GM23338 (cell line): ENCODE data around the gene MPP3. TPM values are rescaled to one million over a fixed set of nuclear protein-coding genes. Genes with fewer than 3 reads are reported as not detected.

Source experiments
- ATAC-seq: fragments of 200-7000 bp; cut with Tn5 transposase; 3 replicates; pipeline ENCODE4 v1.9.1; 2020
- DNase-seq: peaks from one replicate; pipeline ENCODE4 v3.0.0-alpha.2; 2015; ENCODE audit warnings: low spot score
- H2AFZ ChIP-seq: fragments of 200-600 bp; sonication (generic); 2 replicates; pipeline ENCODE4 v1.8.0; 2016; ENCODE audit warnings: antibody characterized with exemption, mild to moderate bottlenecking, moderate library complexity
- H3F3A ChIP-seq: fragments of 200-600 bp; sonication (generic); replicated peaks from 2 replicates; pipeline ENCODE4 v1.8.0; 2017; ENCODE audit warnings: antibody characterized with exemption, mixed run types, low read depth
- H3K27ac ChIP-seq: fragments of 200-600 bp; sonication (generic); 2 replicates; pipeline ENCODE4 v1.6.1; 2016; ENCODE audit warnings: low read depth
- H3K27me3 ChIP-seq: fragments of 200-600 bp; sonication (generic); 2 replicates; pipeline ENCODE4 v1.8.0; 2016; ENCODE audit warnings: mild to moderate bottlenecking, mixed run types, moderate library complexity; ENCODE audit not compliant: insufficient read depth
- H3K36me3 ChIP-seq: fragments of 200-600 bp; sonication (generic); 2 replicates; pipeline ENCODE4 v1.8.0; 2016; ENCODE audit warnings: mild to moderate bottlenecking; ENCODE audit not compliant: insufficient read depth
- H3K4me1 ChIP-seq: fragments of 200-600 bp; sonication (generic); 2 replicates; pipeline ENCODE4 v1.8.0; 2016; ENCODE audit warnings: mild to moderate bottlenecking, moderate library complexity; ENCODE audit not compliant: insufficient read depth
- H3K4me2 ChIP-seq: fragments of 200-600 bp; sonication (generic); 2 replicates; pipeline ENCODE4 v1.7.1; 2017; ENCODE audit warnings: mixed run types
- H3K4me3 ChIP-seq: fragments of 200-600 bp; sonication (generic); 2 replicates; pipeline ENCODE4 v1.6.1; 2016; ENCODE audit warnings: mixed run types
- H3K79me2 ChIP-seq: fragments of 200-600 bp; sonication (generic); replicated peaks from 2 replicates; pipeline ENCODE4 v1.8.0; 2017; ENCODE audit warnings: mild to moderate bottlenecking; ENCODE audit not compliant: insufficient read depth
- H3K9me2 ChIP-seq: fragments of 200-600 bp; sonication (generic); 2 replicates; pipeline ENCODE4 v1.8.0; 2017; ENCODE audit not compliant: insufficient read depth
- H4K20me1 ChIP-seq: fragments of 200-600 bp; sonication (generic); replicated peaks from 2 replicates; pipeline ENCODE4 v1.8.0; 2017; ENCODE audit warnings: mild to moderate bottlenecking; ENCODE audit not compliant: insufficient read depth
- H3K27ac Mint-ChIP-seq: 2 replicates; pipeline ENCODE4 v1.8.0; 2020; ENCODE audit warnings: inconsistent platforms, mild to moderate bottlenecking, moderate library complexity, mixed read lengths
- H3K27me3 Mint-ChIP-seq: 3 replicates; pipeline ENCODE4 v1.8.0; 2022; ENCODE audit warnings: low read depth, mild to moderate bottlenecking, moderate library complexity, mixed read lengths, inconsistent platforms; ENCODE audit not compliant: insufficient read depth, poor library complexity
- H3K36me3 Mint-ChIP-seq: 3 replicates; pipeline ENCODE4 v1.8.0; 2021; ENCODE audit warnings: low read depth, mild to moderate bottlenecking, inconsistent platforms, moderate library complexity, mixed read lengths
- H3K4me1 Mint-ChIP-seq: 3 replicates; pipeline ENCODE4 v1.8.0; 2020; ENCODE audit warnings: mild to moderate bottlenecking, inconsistent platforms, mixed read lengths
- H3K4me3 Mint-ChIP-seq: 3 replicates; pipeline ENCODE4 v1.8.0; 2021; ENCODE audit warnings: moderate library complexity, mild to moderate bottlenecking, inconsistent platforms, mixed read lengths
- H3K9me3 Mint-ChIP-seq: 3 replicates; pipeline ENCODE4 v1.8.0; 2020; ENCODE audit warnings: moderate library complexity, mild to moderate bottlenecking, inconsistent platforms, mixed read lengths
- CREB1 ChIP-seq: fragments of 250-450 bp; sonication (Bioruptor Pico); IDR thresholded peaks from 2 replicates; pipeline ENCODE4 v1.5.0; 2020; ENCODE audit warnings: low read depth, mild to moderate bottlenecking, moderate library complexity
- EZH2 ChIP-seq: fragments of 200-600 bp; sonication (generic); IDR thresholded peaks from one replicate; pipeline ENCODE4 v1.8.0; 2017; ENCODE audit warnings: antibody characterized with exemption, mild to moderate bottlenecking, low read depth; ENCODE audit not compliant: unreplicated experiment
- EZH2phosphoT487 ChIP-seq: fragments of 200-600 bp; sonication (generic); IDR thresholded peaks from one replicate; pipeline ENCODE4 v1.8.1; 2018; ENCODE audit warnings: antibody characterized with exemption; ENCODE audit not compliant: unreplicated experiment
- JUNB ChIP-seq: IDR thresholded peaks from one replicate; pipeline ENCODE4 v1.6.1; 2016; ENCODE audit warnings: antibody characterized with exemption; ENCODE audit not compliant: unreplicated experiment
- POLR2AphosphoS5 ChIP-seq: IDR thresholded peaks from 2 replicates; pipeline ENCODE4 v1.6.1; 2016; ENCODE audit warnings: antibody characterized with exemption, low read depth
- STAT1 ChIP-seq: IDR thresholded peaks from one replicate; pipeline ENCODE4 v1.6.1; 2016; ENCODE audit warnings: antibody characterized with exemption; ENCODE audit not compliant: unreplicated experiment
- ZNF114 ChIP-seq: fragments of 250-450 bp; sonication (Bioruptor Pico); IDR thresholded peaks from 2 replicates; pipeline ENCODE4 v1.5.0; 2020; ENCODE audit warnings: mild to moderate bottlenecking, moderate library complexity
- polyA plus RNA-seq: library from polyadenylated mRNA; unstranded; fragments of >200 nt; fragmentation: Nextera tagmentation; extraction: Ambion mirVana; gene quantifications from 2 replicates; pipeline ENCODE4 v1.2.1, GENCODE V29; 2016
- total RNA-seq: library from RNA; depleted of rRNA; stranded (reverse); fragments of >200 nt; shearing (Covaris generic); gene quantifications from 2 replicates; pipeline ENCODE4 v1.2.3, GENCODE V29; 2014
- TF ChIP-seq, protein P1 (sequence below): fragments of 250-450 bp; sonication (Bioruptor Pico); IDR thresholded peaks from 2 replicates; pipeline ENCODE4 v1.5.0; 2020; ENCODE audit warnings: mild to moderate bottlenecking, moderate library complexity

Gene MPP3
- total and polyA plus RNA-seq, 2 experiments from 2014 or later, result 6.6 to 7.4 TPM

GRCh38 chr17:43778337-43779144 lies 54.4 kb downstream of the MPP3 start, which contains the start of gene DUSP3:
Gene DUSP3, minus strand, starts transcription at chr17:43778977. Its CDS starts 53 bp downstream, at chr17:43778924.
- ATAC-seq (peak; percentile 89), DNase-seq (peak; percentile 97)
- Histone ChIP-seq H2AFZ (peak within 1 kb of the TSS; percentile 74), H3K79me2 (peaks cover 9% of the 10 kb centered on the region), H3K36me3 (0 out of 2 replicates have a peak, but pooled peaks cover under 1% of the 10 kb centered on the region), H4K20me1 (peaks cover 9% of the 10 kb centered on the region; the same call in 1 of the 2 replicates), H3K9me2 (no peaks in the 10 kb centered on the region), H3F3A (no peaks in the 10 kb centered on the region), H3K27ac (peak within 1 kb of the TSS; percentile 90), H3K4me2 (peak within 1 kb of the TSS; percentile 79), H3K27me3 (peaks cover 21% of the 10 kb centered on the region), H3K4me1 (peaks cover 11% of the 10 kb centered on the region), H3K4me3 (peak within 1 kb of the TSS; percentile 92)
- H3K4me3 Mint-ChIP-seq, result peak within 1 kb of the TSS; percentile 81
- peaks cover 7% of the 10 kb centered on the region; the same call in 2 of the 3 replicates for H3K4me1 Mint-ChIP-seq
- TF ChIP-seq CREB1 (CRISPR knock-in tag) (peak; percentile 93), POLR2AphosphoS5 (peak; percentile 80), JUNB (no peak)
- H3K9me3 Mint-ChIP-seq, result no peaks in the 10 kb centered on the region
- peaks cover 7% of the 10 kb centered on the region for H3K36me3 Mint-ChIP-seq
- peaks cover 11% of the 10 kb centered on the region for H3K27me3 Mint-ChIP-seq
- H3K27ac Mint-ChIP-seq, result peak within 1 kb of the TSS; percentile 94

DNA sequence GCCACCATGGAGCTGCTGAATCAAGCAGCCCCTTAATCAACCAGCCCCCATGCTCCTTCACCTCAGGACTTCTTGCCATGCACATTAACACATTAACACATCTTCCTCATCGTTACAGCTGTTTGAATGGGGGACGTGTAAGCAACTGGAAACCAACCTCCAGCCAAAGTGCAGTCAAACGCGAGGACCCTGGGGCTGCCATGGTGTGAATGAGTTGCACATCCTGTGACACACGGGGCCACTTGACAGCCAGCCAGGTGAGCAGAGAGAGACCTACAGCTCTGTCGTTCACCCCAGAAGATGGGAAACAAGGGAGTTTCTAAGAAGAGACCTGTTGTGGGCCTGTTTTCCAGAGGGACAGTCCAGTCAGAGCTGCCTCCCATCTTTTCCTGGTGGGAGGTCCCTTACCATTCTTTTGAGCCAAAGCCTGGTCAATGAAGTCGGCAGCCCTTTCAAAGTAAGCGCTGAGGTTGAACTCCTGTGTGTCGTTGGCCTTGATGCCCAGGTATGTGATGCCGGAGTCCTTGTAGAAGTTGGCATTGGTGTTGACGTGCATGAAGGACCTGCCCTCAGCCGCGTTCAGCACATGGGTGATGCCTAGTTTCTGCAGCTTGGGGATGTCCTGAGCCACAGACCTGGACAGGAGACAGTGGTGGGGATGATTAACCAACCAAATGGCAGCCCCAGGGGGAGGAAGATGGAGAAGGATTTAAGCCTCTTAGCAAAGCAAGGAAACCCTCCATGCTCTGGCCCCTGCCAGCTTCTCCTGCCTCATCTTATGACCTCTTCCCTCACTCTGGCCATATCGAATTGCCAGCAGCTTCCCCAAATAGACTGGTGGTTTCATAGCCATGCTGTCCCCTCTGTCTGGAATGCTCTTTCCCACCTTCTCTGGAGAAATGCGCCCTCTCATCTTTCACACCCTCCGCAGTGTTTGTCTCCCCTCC lies 58.4 kb downstream of the MPP3 start:
- H3K9me3 Mint-ChIP-seq, result no peaks in the 10 kb centered on the region
- ATAC-seq, result no peak
- Histone ChIP-seq H2AFZ (no peak overlapping the region), H3K27ac (no peak overlapping the region), H3K4me3 (no peak overlapping the region), H3K36me3 (0 out of 2 replicates have a peak, but pooled peaks cover 5% of the 10 kb centered on the region), H3K79me2 (peaks cover 9% of the 10 kb centered on the region), H3K4me2 (no peak overlapping the region), H3K4me1 (peaks cover 8% of the 10 kb centered on the region), H3F3A (no peaks in the 10 kb centered on the region), H3K27me3 (peaks cover 3% of the 10 kb centered on the region), H3K9me2 (no peaks in the 10 kb centered on the region), H4K20me1 (peaks cover 9% of the 10 kb centered on the region; the same call in 1 of the 2 replicates)
- H3K27ac Mint-ChIP-seq, result no peak overlapping the region
- no peak overlapping the region for H3K4me3 Mint-ChIP-seq
- TF ChIP-seq ZNF114, result no peak
- no peak for TF ChIP-seq STAT1
- TF ChIP-seq, protein P1, sequence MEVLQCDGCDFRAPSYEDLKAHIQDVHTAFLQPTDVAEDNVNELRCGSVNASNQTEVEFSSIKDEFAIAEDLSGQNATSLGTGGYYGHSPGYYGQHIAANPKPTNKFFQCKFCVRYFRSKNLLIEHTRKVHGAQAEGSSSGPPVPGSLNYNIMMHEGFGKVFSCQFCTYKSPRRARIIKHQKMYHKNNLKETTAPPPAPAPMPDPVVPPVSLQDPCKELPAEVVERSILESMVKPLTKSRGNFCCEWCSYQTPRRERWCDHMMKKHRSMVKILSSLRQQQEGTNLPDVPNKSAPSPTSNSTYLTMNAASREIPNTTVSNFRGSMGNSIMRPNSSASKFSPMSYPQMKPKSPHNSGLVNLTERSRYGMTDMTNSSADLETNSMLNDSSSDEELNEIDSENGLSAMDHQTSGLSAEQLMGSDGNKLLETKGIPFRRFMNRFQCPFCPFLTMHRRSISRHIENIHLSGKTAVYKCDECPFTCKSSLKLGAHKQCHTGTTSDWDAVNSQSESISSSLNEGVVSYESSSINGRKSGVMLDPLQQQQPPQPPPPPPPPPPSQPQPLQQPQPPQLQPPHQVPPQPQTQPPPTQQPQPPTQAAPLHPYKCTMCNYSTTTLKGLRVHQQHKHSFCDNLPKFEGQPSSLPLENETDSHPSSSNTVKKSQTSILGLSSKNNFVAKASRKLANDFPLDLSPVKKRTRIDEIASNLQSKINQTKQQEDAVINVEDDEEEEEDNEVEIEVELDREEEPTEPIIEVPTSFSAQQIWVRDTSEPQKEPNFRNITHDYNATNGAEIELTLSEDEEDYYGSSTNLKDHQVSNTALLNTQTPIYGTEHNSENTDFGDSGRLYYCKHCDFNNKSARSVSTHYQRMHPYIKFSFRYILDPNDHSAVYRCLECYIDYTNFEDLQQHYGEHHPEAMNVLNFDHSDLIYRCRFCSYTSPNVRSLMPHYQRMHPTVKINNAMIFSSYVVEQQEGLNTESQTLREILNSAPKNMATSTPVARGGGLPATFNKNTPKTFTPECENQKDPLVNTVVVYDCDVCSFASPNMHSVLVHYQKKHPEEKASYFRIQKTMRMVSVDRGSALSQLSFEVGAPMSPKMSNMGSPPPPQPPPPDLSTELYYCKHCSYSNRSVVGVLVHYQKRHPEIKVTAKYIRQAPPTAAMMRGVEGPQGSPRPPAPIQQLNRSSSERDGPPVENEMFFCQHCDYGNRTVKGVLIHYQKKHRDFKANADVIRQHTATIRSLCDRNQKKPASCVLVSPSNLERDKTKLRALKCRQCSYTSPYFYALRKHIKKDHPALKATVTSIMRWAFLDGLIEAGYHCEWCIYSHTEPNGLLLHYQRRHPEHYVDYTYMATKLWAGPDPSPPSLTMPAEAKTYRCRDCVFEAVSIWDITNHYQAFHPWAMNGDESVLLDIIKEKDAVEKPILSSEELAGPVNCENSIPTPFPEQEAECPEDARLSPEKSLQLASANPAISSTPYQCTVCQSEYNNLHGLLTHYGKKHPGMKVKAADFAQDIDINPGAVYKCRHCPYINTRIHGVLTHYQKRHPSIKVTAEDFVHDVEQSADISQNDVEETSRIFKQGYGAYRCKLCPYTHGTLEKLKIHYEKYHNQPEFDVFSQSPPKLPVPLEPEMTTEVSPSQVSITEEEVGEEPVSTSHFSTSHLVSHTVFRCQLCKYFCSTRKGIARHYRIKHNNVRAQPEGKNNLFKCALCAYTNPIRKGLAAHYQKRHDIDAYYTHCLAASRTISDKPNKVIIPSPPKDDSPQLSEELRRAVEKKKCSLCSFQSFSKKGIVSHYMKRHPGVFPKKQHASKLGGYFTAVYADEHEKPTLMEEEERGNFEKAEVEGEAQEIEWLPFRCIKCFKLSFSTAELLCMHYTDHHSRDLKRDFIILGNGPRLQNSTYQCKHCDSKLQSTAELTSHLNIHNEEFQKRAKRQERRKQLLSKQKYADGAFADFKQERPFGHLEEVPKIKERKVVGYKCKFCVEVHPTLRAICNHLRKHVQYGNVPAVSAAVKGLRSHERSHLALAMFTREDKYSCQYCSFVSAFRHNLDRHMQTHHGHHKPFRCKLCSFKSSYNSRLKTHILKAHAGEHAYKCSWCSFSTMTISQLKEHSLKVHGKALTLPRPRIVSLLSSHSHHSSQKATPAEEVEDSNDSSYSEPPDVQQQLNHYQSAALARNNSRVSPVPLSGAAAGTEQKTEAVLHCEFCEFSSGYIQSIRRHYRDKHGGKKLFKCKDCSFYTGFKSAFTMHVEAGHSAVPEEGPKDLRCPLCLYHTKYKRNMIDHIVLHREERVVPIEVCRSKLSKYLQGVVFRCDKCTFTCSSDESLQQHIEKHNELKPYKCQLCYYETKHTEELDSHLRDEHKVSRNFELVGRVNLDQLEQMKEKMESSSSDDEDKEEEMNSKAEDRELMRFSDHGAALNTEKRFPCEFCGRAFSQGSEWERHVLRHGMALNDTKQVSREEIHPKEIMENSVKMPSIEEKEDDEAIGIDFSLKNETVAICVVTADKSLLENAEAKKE (CRISPR knock-in tag), result no peak
- no peak for TF ChIP-seq POLR2AphosphoS5
- TF ChIP-seq JUNB, result no peak
- TF ChIP-seq EZH2phosphoT487, result no peak
- no peak for TF ChIP-seq EZH2
- H3K4me1 Mint-ChIP-seq, result peaks cover 4% of the 10 kb centered on the region; the same call in 2 of the 3 replicates
- H3K27me3 Mint-ChIP-seq, result peaks cover 8% of the 10 kb centered on the region
- no peak for DNase-seq
- peaks cover 31% of the 10 kb centered on the region for H3K36me3 Mint-ChIP-seq
